HEK293 (cell line): ENCODE measurements around the gene DCST1.

ENCODE experiments used
- CTCF ChIP-seq: fragments of 450-650 bp; formaldehyde crosslinking; IDR thresholded peaks from 2 replicates; pipeline ENCODE4 v1.5.1; 2016; ENCODE audit warnings: missing biosample characterization, missing genetic modification characterization
- MYNN ChIP-seq: fragments of 450-650 bp; formaldehyde crosslinking; IDR thresholded peaks from 2 replicates; pipeline ENCODE4 v1.5.1; 2016; ENCODE audit warnings: missing biosample characterization, missing genetic modification characterization, borderline replicate concordance
- REST ChIP-seq: fragments of 450-650 bp; formaldehyde crosslinking; IDR thresholded peaks from 2 replicates; pipeline ENCODE4 v1.5.1; 2016; ENCODE audit warnings: missing biosample characterization, missing genetic modification characterization
- SALL2 ChIP-seq: fragments of 450-650 bp; formaldehyde crosslinking; IDR thresholded peaks from 2 replicates; pipeline ENCODE4 v1.5.0; 2017; ENCODE audit warnings: missing biosample characterization, mild to moderate bottlenecking, missing genetic modification characterization, borderline replicate concordance
- SP7 ChIP-seq: fragments of 450-650 bp; formaldehyde crosslinking; IDR thresholded peaks from 2 replicates; pipeline ENCODE4 v1.5.1; 2016; ENCODE audit warnings: missing biosample characterization, missing genetic modification characterization
- ZBTB21 ChIP-seq: fragments of 450-650 bp; formaldehyde crosslinking; IDR thresholded peaks from 2 replicates; pipeline ENCODE4 v1.5.1; 2017; ENCODE audit warnings: missing biosample characterization, missing genetic modification characterization
- ZBTB7A ChIP-seq: fragments of 450-650 bp; formaldehyde crosslinking; IDR thresholded peaks from 2 replicates; pipeline ENCODE4 v1.5.1; 2016; ENCODE audit warnings: low read depth, missing biosample characterization, missing genetic modification characterization
- ZNF23 ChIP-seq: fragments of 450-650 bp; formaldehyde crosslinking; IDR thresholded peaks from 2 replicates; pipeline ENCODE4 v1.5.1; 2016; ENCODE audit warnings: missing biosample characterization, missing genetic modification characterization, borderline replicate concordance
- ZNF24 ChIP-seq: fragments of 450-650 bp; formaldehyde crosslinking; IDR thresholded peaks from 2 replicates; pipeline ENCODE4 v1.5.1; 2016; ENCODE audit warnings: missing biosample characterization, missing genetic modification characterization
- ZNF354C ChIP-seq: fragments of 450-650 bp; formaldehyde crosslinking; IDR thresholded peaks from 2 replicates; pipeline ENCODE4 v1.5.1; 2016; ENCODE audit warnings: missing biosample characterization, missing genetic modification characterization, low read depth, borderline replicate concordance
- ZNF416 ChIP-seq: fragments of 450-650 bp; formaldehyde crosslinking; IDR thresholded peaks from 2 replicates; pipeline ENCODE4 v1.5.1; 2016; ENCODE audit warnings: missing biosample characterization, missing genetic modification characterization
- ZNF529 ChIP-seq: fragments of 450-650 bp; formaldehyde crosslinking; IDR thresholded peaks from 2 replicates; pipeline ENCODE4 v1.5.1; 2017; ENCODE audit warnings: missing genetic modification characterization, missing biosample characterization; ENCODE audit not compliant: insufficient replicate concordance
- ZNF549 ChIP-seq: fragments of 450-650 bp; IDR thresholded peaks from 2 replicates; pipeline ENCODE4 v1.5.1; 2018; ENCODE audit warnings: missing biosample characterization, missing genetic modification characterization, mild to moderate bottlenecking, inconsistent platforms, moderate library complexity
- ZNF660 ChIP-seq: fragments of 450-650 bp; IDR thresholded peaks from 2 replicates; pipeline ENCODE4 v1.5.1; 2018; ENCODE audit warnings: missing biosample characterization, mild to moderate bottlenecking, missing genetic modification characterization

- TF ChIP-seq CTCF (tag by site-specific recombination) (no peak; the same call in 1 of the 2 replicates), REST (tag by site-specific recombination) (no peak), SALL2 (tag by site-specific recombination) (no peak), ZNF23 (tag by site-specific recombination) (no peak), SP7 (tag by site-specific recombination) (peak; percentile 52; the same call in 1 of the 2 replicates), ZNF660 (tag by site-specific recombination) (no peak), ZBTB21 (no peak), ZNF549 (tag by site-specific recombination) (no peak), ZBTB7A (no peak), ZNF24 (tag by site-specific recombination) (no peak), MYNN (tag by site-specific recombination) (no peak), ZNF354C (tag by site-specific recombination) (no peak), ZNF529 (tag by site-specific recombination) (no peak), ZNF416 (tag by site-specific recombination) (no peak)
These were observed 41.9 kb downstream of the DCST1 start for GRCh38 chr1:155075535-155075934.
